GM12801 (cell line): ENCODE measurements around the gene ROBO2.

ENCODE experiments used
- TF ChIP-seq, protein P1 (sequence below): IDR thresholded peaks from one replicate; pipeline ENCODE4 v1.5.1; 2011; ENCODE audit warnings: control low read depth; ENCODE audit not compliant: insufficient read length; ENCODE audit errors: extremely low read depth

The ROBO2 gene

DNA sequence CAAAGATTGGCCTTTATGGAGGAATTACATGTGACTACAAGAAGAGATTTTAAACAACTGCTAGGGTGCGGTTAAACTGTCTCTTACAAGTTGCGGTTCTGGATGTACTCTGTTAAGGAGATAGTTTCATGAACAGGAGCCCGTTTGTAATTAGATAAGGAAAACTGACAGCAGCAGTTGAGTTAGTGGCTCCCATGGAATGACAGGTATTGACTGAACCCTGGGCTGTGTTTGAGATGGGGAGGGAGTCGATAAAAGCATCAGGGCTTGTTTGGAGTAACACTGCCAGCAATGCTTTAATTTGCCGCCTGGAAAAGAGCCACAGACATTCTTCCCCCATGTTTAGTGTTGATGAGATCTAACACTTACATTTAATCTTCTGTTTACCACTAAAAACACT lies 139.9 kb downstream of the ROBO2 start:
- TF ChIP-seq, protein P1, sequence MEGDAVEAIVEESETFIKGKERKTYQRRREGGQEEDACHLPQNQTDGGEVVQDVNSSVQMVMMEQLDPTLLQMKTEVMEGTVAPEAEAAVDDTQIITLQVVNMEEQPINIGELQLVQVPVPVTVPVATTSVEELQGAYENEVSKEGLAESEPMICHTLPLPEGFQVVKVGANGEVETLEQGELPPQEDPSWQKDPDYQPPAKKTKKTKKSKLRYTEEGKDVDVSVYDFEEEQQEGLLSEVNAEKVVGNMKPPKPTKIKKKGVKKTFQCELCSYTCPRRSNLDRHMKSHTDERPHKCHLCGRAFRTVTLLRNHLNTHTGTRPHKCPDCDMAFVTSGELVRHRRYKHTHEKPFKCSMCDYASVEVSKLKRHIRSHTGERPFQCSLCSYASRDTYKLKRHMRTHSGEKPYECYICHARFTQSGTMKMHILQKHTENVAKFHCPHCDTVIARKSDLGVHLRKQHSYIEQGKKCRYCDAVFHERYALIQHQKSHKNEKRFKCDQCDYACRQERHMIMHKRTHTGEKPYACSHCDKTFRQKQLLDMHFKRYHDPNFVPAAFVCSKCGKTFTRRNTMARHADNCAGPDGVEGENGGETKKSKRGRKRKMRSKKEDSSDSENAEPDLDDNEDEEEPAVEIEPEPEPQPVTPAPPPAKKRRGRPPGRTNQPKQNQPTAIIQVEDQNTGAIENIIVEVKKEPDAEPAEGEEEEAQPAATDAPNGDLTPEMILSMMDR, result no peak

DNA sequence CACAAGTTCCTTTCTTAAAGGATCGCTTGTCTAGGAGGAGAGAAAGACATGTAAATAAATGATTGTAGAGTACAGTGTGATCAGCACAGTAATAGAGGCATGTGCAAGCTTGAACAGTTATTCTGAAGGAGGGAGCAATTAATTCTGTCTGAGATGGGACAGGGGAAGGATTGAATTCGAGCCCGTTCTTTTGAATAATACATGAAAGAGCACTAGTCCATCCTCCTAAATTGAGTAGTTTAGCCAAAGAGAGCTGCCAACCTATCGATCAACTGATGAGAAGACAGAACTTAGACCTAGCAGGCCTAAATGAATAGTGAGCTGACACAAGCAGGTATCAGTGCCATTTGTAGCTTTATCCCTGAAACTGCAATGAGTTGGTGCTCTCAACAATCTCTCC lies 142.4 kb downstream of the ROBO2 start:
- TF ChIP-seq, protein P1, result no peak

DNA sequence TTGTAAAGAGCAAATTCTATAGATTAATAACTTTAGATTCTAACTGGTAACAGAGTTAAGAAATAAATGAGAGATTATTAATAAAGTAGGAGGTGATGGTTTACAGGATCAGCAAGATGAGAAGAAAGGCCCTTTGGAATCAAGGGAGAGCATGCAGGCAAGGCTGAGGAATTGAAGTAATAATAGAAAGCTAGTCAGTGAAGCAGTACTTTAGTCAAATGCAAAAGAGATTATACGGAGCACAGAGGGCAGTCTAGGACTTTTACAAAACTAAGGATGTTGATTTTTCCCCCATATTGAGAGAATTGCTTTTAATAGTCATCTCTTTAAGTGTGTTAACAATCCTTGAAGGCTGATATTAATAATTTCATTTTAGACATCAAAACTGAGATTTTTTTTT lies 146.4 kb downstream of the ROBO2 start:
- TF ChIP-seq, protein P1, result no peak

DNA sequence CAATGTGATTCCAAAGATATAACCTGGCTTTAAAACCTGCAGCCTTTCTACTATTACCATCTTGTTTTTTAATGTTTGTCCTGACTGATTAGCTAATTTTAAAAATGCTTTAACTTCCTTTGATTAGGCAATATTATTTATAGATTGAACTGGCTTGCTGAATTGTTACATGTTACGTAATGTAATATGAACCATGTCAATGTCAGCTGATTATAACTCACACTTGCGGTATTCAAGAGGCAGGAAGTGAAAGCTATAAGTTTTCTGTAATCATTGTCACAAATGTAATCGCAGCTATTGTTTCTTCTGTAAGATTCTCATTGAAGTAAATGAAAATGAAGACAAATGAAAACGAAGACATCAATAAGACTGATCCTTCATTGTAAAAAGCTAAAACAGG lies 146.8 kb downstream of the ROBO2 start:
- TF ChIP-seq, protein P1, result no peak

DNA sequence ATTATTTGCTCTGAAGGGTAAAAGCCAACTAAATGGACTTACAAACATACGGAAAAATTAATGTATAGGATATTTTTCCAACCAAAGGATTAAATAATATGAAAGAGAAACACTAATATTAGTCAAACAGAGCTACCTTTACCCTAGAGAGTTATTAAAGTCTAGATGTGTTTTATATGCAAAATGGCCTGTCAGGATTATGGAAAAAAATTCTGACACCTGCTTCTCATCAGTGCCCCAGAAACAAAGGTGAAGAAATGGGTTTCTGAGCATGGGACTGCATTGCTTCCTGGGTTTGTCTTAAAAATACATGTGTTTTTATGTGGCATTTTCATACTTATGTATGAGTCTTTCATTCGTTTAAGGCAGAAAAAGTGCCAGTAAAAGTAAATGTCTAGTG lies 148.3 kb downstream of the ROBO2 start:
- TF ChIP-seq, protein P1, result no peak

DNA sequence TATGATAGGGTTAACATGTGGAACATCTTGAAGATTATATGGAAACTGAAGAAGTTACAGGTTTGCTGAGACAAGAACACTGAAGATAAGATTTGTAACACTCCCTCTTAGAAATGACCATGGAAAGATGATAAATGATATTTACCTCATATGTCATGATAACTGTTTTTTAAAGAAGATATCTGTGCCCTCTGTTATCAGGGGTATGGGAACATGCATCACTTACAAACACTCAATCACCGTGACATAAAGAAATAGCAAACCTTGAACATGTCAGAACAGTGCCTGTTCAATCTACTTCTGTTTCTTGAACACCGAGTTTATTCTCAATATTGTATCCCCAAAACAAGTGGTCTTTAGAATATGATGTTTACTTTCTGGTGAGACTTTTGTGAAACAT lies 149.4 kb downstream of the ROBO2 start:
- TF ChIP-seq, protein P1, result no peak

DNA sequence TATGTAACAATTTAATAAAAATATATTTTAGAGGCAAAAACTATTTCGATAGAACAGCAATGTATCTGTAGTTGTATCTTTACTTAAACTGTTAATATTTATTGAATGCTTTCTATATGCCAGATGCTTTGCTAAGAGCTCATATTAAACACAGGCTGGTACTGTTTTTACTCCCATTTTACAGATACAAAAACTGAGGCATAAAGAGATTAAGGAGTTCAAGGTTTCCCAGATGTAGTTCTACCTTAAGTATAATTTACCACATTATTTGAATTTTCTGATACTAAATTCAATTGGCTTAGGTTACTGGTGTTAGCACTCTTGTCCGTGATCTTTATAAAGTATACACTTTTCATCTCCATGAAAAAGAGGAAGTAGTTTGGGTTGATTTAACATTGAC lies 149.8 kb downstream of the ROBO2 start:
- TF ChIP-seq, protein P1, result no peak

DNA sequence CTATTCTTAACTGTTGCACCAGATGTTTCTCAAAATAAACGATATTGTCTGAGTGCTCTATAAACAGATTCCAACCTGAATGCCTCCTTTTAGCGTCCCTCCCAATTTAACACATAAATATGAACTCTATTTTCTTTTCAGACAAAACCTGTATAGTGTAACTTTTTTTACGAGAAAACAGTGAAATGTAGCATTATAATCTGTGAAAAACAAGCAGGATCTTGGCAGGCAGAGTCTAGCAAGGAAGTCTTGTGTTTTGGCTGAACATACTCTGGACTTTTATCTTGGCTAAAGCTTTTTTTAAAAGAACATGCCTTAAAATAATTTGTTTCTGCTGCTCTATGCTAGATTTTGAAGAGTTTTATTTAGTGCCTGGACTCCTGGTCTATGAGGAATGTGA lies 150.5 kb downstream of the ROBO2 start:
- TF ChIP-seq, protein P1, result no peak
